Stimulated activated CD4-positive, alpha-beta T cell treated with anti-CD3 and anti-CD28 coated beads, Interleukin-15, amount 100 ng/mL, for 48 hours (primary cell): ENCODE data around the gene COG7.
"Not testable (repeated sequence)": the region's sequence is repeated elsewhere in the genome, so short reads cannot be mapped to it uniquely, and the experiment has no call there.

Experiments
- DNase-seq, 2 donors: peaks; one replicate each; pipeline ENCODE4 v3.0.0-alpha.2; 2020; ENCODE audit warnings: low read depth in 2 of 2

COG7 gene

DNA sequence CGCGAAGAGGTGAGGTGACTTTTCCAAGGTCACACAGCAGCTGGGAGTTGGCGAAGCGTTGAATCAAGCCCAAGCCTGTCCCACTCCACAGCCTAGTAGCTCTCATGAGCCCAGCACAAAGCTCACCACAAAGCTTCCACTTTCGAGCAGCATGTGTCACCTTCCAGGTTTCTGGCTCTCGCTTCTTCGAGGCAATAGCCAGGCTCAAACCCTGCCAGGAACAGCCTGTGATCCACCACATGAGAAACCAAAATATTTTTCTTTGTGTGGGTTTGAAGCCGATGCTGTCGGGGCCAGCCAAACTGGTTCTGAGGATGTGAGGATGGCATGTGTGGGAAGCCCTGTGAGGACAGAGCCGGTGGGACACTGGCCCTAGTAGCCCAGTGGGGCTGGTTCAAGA is 68.1 kb downstream of the COG7 start:
- no peak for DNase-seq

DNA sequence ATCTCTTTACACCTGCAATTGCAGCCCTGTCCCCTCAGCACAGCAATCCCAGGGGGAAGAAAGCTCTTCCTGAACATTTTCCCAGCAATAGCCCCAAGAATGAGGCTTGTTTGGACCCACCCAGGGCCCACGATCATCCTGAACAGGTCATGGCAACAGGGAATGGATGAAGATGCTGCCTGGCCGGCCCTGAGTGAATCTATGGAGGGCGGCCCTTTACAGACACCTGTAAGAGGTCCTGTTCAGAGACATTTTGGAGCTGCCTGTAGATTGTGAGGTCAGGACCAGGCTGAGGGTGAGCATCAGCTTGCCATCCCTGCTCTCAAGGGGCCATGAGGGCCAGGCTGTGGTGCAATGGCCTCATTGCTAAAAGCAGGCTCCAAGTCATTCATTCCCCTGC is 69.1 kb downstream of the COG7 start:
- DNase-seq = no peak

DNA sequence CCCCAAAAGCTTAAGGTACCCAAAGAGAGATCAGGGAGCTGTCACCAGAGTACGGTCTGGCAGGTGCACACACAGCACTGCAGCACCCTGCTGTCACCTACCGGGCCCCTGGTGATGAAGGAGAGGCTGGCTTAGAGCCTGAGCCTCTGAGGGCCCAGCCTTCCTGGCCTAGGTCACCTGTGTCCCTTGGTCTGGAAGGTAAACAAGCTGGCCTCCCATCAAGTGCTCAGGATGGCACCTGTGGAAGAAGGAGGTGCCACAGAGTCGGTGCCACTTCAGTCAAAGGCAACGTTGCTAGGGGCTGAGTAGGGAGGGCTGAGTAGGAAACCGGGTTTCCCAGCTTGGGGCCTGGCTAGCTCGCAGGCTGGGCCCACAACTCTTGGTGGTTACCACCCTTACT is 70.7 kb downstream of the COG7 start:
- no peak for DNase-seq

DNA sequence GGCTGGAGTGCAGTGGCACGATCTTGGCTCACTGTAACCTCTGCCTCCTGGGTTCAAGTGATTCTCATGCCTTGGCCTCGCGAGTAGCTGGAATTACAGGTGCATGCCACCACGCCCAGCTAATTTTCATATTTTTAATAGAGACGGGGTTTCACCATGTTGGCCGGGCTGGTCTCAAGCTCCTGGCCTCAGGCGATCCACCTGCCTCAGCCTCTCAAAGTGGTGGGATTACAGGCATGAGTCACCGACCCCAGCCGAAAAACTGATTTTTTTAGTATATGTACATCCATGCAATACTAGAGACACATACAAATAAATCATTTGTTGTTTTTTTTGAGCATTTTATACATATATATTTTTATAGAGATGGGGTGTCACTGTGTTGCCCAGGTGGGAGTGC is 71.3 kb downstream of the COG7 start:
- DNase-seq = not testable (repeated sequence)

DNA sequence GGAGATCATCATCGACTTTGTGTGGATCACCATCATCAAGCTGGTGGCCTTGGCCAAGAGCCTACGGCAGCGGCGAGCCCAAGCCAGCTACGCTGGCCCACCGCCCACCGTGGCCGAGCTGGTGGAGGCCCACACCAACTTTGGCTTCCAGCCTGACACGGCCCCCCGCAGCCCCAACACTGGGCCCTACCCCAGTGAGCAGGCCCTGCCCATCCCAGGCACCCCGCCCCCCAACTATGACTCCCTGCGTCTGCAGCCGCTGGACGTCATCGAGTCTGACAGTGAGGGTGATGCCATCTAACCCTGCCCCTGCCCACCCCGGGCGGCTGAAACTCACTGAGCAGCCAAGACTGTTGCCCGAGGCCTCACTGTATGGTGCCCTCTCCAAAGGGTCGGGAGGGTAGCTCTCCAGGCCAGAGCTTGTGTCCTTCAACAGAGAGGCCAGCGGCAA is 72.5 kb downstream of the COG7 start:
- no peak for DNase-seq

DNA sequence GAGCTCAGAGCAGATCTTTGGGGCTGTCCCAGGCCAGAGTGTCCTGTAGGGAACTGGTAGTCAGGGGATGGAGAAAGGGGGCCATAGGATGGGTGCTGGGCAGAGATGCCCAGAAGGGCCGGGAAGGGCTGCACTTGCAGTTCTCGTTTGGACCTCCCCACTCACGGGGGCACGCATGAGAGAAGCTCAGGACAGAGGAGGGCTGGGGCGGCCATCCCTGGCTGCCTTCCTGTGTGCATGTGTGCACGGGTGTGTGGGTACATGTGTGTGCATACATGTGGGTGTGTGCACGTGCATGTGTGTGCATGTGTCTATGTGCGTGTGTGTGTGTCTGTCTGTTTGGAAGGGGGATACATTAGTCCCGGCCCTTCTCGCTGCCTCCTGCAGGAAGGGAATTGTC is 73.3 kb downstream of the COG7 start:
- no peak for DNase-seq

DNA sequence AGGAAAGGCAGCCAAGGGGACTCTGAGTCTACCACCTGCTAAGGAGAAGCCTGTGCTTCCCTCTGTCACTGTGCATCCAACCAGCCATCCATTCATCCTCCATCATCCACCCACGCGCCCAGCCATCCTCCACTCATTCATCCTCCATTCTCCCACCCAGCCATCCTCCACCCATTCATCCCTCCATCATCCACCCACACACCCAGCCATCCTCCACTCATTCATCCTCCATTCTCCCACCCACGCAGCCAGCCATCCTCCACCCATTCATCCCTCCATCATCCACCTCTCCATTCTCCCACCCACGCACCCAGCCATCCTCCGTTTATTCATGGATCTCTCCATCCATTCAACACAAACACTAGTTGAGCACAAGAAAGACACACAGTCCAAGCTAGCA is 74.1 kb downstream of the COG7 start:
- no peak for DNase-seq

DNA sequence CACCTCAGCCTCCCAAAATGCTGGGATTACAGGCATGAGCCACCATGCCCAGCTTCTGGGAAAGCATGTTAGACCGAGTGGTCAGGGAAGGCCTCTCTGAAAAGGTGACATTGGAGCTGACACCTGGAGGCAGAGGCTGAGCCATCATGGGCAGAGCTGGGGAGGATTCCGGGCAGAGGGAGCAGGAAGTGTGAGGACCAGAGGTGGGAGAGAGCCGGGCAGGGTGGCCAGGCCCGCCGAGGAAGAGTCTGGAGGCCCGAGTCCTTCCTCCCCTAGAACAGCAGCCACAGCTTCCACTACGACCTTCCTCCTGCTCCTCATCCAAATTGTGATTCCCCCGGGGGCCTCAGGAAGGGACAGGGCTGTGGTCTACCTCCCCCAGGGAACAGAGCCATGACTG is 74.7 kb downstream of the COG7 start:
- DNase-seq = no peak

DNA sequence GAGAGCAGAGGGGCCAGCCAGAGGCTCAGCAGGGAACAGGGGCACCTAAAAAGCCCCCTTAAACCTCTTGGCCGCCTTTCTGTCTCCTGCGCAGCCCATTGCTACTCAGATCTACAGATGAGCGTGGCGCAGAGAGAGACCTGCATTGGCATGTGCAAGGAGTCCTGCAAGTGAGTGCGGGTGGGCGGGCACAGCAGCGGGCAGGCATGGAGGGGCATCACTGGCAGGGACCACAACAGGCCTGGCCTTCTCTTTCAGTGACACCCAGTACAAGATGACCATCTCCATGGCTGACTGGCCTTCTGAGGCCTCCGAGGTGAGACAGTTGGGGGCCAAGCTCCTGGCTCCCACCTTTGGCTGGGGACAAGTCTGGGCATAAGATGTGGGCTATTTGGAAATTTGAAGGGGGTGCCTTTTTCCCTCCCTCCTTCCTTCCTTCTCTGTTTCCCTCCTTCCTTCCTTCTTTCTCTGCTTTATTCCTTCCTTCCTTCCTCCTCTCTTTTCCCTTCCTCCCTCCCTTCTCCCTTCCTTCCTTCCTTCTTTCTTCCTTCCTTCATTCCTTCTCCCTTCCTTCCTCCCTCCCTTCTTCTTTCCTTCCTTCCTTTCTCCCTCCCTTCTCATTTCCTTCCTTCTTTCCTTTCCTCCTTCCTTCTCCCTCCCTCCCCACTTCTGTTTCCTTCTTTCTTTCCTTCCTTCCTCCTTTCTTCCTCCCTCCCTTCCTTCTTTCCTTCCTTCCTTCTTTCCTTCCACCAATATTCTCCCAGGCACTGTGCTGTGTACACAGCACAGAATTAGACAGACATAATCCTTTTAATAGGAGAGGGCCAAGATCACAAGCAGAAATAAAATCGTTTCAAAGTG is 75.7 kb downstream of the COG7 start:
- no peak for DNase-seq

DNA sequence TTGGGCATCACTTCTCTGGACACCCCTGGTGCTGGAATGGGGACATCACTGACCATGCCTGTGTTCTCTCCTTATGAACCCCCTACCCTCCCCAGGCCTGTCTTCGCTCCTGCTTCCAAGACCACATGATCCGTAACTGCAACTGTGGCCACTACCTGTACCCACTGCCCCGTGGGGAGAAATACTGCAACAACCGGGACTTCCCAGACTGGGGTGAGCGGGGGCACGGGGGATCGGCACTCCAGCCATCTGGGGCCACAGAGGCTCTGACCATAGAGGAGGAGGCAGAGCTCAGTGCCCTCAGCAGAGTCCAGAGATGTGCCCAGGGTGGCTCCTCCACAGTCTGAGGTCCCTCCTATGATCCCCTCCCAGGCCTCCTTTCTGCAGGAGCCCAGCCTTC is 77.3 kb downstream of the COG7 start:
- DNase-seq = no peak

DNA sequence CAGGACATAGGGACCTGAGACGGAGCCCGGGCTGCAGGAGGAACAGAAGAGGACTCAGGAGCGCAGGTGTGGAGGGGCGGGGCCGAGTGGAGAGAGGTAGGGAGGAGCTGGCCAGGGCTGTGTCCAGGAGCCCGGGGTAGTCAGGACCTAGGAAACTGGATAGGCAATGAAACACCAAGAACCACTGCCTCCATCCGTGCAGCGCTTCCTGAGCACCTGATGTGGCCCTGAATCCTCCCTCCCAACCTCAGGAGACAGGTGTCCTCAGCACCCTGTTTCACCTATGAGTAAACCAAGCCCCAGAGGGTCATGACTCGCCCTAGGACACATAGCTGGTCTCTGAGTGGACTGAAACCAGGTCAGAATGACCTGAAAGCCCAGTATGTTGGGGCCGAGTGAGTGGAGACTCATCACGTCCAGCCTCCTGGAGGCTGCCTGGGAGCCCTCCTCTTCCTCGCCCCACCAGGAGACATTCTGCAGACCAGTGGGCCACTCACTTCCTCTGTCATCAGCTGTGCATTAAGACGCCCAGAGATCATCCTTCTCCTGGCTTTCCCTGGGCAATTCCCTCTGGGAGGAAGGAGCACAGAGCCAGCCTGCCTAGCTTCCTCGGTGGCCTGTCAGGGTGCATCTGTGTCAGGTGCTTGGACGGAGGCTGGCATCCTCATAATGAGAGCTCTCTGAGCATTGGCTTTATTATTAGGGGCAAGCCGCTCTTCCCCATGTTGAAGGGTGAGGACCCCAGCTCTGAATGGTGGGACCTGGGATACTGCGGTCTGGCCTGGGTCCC is 78.1 kb downstream of the COG7 start:
- DNase-seq = no peak

DNA sequence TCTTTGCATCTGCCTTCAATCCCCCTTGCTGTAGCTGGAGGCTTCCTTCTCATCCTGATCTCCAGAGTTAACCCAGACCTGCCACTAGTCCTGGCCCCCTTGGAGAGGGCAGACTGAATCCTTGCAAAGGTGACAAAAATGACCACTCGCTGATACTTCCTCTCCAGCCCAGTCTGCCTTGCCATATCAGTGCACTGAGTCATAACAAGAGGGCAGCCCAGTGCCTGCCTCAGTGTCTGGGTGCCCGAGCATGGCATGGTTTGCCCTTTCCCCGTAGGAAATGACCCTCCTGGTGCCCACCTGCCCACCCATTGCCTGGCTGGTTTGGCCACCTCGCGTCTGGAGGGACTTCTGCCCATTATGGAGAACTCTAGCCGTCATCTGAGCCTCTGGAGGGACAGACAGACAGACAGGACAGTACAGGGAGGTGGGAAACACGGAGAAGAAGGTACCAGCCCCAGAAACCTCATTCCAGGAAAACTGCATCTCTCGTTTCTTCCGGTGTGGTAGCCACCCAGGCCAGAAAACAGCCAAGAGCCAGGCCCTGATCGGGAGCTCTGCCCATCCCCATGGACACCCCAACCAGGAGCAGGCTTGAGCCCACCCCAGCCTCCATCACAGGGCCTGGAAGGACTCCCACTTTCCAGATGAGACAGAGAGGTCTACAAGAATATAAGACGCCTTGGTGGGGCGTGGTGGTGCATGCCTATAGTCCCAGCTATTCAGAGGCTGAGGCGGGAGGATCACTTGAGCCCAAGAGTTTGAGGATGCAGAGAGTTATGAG is 79.4 kb downstream of the COG7 start:
- DNase-seq = no peak

DNA sequence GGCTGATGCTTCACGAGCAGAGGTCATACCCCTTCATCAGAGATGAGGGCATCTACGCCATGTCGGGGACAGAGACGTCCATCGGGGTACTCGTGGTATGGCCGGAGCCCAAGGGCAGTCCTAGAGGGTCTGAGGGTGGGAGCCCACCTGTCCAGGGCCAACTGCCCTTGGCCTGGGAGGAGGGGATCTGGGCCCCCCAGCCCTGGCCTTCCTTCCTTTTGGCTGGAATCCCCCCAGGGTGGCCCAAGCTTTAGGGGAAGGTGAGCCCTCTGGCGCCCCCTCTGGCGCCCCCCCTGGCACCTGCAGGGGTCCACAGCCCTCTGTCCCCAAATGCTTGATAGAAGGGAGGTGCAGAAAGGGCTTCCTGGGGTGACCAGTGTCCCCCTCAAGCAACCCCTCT is 81.6 kb downstream of the COG7 start:
- no peak for DNase-seq

DNA sequence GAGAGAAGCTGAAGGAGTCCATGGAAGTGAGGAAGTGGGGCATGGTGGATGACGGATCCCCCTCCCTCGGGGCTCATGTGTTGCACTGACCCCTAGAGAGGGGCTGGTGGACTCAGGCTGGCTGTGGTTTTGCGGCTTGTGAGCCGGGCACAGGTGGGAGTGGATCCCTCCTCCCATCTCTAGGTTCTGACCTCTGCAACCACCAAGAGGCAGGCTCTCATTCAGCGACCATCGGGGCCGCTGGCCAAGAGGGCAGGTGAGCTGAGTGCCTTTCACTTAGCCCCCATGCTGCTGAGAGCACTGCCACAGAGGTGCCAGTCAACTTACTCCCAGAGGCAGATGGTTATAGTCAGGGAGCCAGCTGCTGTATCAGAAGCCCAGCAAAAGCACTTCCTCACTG is 83.6 kb downstream of the COG7 start:
- DNase-seq = no peak

DNA sequence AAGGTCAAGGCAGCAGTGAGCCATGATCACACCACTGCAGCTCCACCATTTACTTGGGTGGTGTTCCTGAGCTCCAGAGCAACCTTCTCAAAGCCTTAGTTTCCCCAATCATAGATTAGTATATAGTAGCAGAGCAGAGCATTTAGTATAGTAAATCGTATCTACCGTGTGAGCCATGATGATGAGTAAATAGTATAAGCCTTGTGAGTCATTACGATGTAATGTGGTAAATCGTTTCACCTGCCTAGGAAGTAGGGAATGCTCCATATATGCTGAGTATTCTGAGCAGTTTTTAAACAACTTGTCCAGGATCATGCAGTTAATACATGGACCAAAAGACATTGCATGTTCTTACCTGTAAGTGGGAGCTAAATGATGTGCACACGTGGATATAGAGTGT is 84.5 kb downstream of the COG7 start:
- no peak for DNase-seq

DNA sequence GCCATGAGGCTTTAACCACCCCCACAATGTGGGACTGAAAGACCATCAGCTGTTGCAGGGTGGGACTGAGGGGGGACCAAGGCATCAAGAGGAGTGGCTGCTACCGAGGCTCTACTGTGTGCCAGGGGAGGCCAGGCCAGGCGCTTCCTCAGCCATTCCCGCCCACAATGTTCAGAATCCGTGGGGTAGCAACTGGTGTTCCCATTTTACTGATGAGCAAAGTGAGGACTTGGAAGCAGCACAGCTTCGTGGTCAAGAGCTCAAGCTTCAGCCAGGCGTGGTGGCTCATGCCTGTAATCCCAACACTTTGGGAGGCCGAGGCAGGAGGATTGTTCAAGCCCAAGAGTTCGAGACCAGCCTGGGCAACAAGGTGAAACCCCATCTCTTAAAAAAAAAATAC is 85.0 kb downstream of the COG7 start:
- no peak for DNase-seq

DNA sequence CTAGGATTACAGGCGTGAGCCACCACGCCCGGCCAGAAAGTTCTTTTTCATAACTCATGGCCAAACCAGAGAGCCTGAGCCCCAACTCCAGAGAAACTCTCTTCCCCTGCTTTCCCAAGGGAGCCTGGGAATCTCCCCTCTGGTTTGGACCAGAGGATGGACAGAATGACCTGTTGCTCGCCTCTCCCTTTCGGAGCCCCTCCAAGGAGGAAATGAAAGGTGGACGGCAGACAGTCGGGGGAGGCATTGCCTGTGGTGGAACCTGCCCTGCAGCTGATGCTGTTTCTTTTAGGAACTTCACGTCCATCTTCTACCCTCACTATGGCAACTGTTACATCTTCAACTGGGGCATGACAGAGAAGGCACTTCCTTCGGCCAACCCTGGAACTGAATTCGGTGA is 85.4 kb downstream of the COG7 start:
- no peak for DNase-seq

DNA sequence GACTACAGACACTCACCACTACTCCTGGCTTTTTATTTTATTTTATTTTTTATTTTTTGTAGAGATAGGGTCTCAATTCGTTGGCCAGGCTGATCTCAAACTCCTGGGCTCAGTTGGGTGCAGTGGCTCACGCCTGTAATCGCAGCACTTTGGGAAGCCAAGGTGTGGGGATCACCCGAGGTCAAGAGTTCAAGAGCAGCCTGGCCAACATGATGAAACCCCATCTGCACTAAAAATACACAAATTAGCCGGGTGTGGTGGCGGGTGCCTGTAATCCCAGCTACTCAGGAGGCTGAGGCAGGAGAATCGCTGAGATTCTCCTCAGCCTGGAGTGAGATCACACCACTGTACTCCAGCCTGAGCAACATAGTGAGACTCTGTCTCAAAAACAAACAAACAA is 86.6 kb downstream of the COG7 start:
- DNase-seq = not testable (repeated sequence)

DNA sequence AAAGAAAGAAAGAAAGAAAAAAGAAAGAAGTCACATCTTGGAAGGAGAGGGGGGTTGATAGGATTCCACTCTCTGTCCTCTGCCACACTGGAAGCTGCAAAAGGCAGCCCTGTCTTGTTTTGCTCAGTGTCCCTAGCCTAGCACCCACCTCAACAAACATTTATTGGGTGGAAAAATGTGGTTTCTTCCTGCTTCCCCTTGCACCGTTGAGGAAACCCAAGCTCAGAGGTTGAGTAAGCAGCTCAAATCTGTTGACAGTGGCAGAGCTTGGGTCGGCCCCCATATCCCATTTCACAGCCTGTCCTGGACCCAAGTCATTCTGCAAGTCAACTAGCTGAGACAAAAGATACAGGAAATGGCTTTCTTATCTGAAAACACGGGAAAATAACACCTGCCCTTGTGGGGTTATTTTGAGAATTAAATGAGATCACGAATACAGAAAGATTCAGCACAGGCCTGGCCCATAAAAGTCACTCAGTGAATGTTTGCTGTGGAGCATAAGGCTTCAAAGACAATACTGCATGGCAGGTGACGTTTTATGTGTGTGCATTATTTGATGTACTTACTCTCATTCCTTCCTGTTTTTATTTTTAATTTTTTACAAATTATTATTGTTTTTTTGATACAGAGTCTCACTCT is 87.3 kb downstream of the COG7 start:
- no peak for DNase-seq

DNA sequence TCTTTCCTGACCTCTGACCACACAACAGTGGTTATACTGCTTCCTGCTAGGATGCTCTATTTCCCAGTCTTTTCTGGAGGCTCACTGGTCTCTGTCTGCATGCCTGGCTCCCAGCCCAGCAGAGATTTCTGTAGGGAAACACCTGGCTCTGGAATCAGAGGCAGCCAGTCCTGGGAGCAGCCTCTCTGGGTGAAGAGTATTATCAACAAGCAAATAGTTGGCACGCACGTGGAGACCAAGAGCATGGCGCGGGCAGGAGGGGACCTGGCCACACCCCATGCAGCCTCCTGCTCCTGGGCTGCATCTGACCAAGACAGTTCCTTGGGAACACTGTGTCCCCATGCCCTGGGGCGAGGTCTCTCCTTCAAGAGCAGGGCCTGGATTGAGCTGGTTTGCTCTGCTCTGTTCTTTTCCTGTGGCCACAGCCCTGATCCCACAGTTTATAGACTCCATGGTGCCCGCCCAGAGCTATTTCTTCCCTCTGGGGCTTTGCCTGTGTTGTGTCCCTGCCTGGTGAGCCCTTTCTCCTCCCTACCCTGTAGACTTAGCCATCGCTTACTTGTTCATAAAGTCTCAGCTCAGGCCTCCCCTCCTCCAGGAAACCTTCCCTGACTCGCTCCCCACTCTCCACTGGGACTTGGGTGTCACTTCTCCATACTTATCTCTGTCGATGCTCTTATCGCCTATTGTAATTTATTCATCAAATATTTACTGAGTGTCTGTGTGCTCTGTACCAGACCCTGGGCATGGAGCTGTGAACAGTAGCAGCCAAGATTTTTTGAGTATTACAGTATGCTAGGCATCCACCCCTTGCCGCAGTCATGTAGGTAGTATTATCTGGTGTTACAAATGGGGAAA is 90.3 kb downstream of the COG7 start:
- no peak for DNase-seq
